GM04503 (cell line): ENCODE measurements around the gene MEIS2.
"Not testable (repeated sequence)": the region's sequence is repeated elsewhere in the genome, so short reads cannot be mapped to it uniquely, and the experiment has no call there.

ENCODE experiments used
- DNase-seq: peaks from one replicate; pipeline ENCODE4 v3.0.0-alpha.2; 2012; ENCODE audit warnings: low read depth

Gene MEIS2

GRCh38 chr15:37009288-37009687, 91.1 kb downstream of the MEIS2 start:
- DNase-seq: no peak

- DNase-seq: no peak
Observed at GRCh38 chr15:37008205-37008604, 92.1 kb downstream of the MEIS2 start.

- no peak for DNase-seq
Observed at GRCh38 chr15:37007301-37007700, 93.0 kb downstream of the MEIS2 start.

- DNase-seq: no peak
Observed at GRCh38 chr15:37004981-37005735, 95.2 kb downstream of the MEIS2 start.

- DNase-seq: no peak
Observed at GRCh38 chr15:37004373-37004869, 95.9 kb downstream of the MEIS2 start.

GRCh38 chr15:37002041-37002672, 98.2 kb downstream of the MEIS2 start:
- DNase-seq: no peak

GRCh38 chr15:37001417-37001816, 98.9 kb downstream of the MEIS2 start:
- no peak for DNase-seq

- DNase-seq: no peak
Observed at GRCh38 chr15:36999778-37000177, 100.6 kb downstream of the MEIS2 start.

GRCh38 chr15:36996538-36997181, 103.7 kb downstream of the MEIS2 start:
- no peak for DNase-seq

- no peak for DNase-seq
Observed at GRCh38 chr15:36996121-36996520, 104.2 kb downstream of the MEIS2 start.

GRCh38 chr15:36994790-36995189, 105.6 kb downstream of the MEIS2 start:
- no peak for DNase-seq

- no peak for DNase-seq
Observed at GRCh38 chr15:36992454-36992853, 107.9 kb downstream of the MEIS2 start.

- no peak for DNase-seq
Observed at GRCh38 chr15:36988947-36989346, 111.4 kb downstream of the MEIS2 start.

GRCh38 chr15:36982430-36982829, 117.9 kb downstream of the MEIS2 start:
- DNase-seq: no peak

GRCh38 chr15:36980281-36980680, 120.1 kb downstream of the MEIS2 start:
- DNase-seq: not testable (repeated sequence)

GRCh38 chr15:36978625-36979024, 121.7 kb downstream of the MEIS2 start:
- no peak for DNase-seq

- no peak for DNase-seq
Observed at GRCh38 chr15:36978126-36978525, 122.2 kb downstream of the MEIS2 start.

GRCh38 chr15:36977659-36978058, 122.7 kb downstream of the MEIS2 start:
- no peak for DNase-seq

GRCh38 chr15:36972704-36973103, 127.6 kb downstream of the MEIS2 start:
- no peak for DNase-seq

- no peak for DNase-seq
Observed at GRCh38 chr15:36970522-36970921, 129.8 kb downstream of the MEIS2 start.

- DNase-seq: no peak
Observed at GRCh38 chr15:36967929-36968328, 132.4 kb downstream of the MEIS2 start.

GRCh38 chr15:36966708-36967107, 133.6 kb downstream of the MEIS2 start:
- DNase-seq: no peak
